PC-3 (cell line): ENCODE data around the gene RAB40AL. TPM values are rescaled to one million over a fixed set of nuclear protein-coding genes. Genes with fewer than 3 reads are reported as not detected.
A peak's percentile ranks its signal among the peaks of the same experiment; 100 is the strongest.

Experiments
- ATAC-seq: fragments of 200-7000 bp; cut with Tn5 transposase; 2 replicates; pipeline ENCODE4 v1.9.1; 2020; ENCODE audit warnings: mild to moderate bottlenecking, moderate library complexity
- BruUV-seq: library from RNA; stranded (reverse); fragments of 400-500 nt; replicated peaks from 2 replicates; lab custom pipeline; 2021; lab: Mats Ljungman, UMichigan
- CTCF ChIA-PET: fragments of 300-600 bp; sonication (Branson Sonifier 250); formaldehyde crosslinking; loops from one replicate; lab custom pipeline; 2022; ENCODE audit warnings: antibody characterized with exemption; lab: Charles Lee
- POLR2A ChIA-PET: fragments of 300-600 bp; sonication (Branson Sonifier 250); formaldehyde crosslinking; loops from one replicate; lab custom pipeline; 2022; ENCODE audit warnings: antibody characterized with exemption; ENCODE audit not compliant: unreplicated experiment; lab: Charles Lee
- DNase-seq: peaks from one replicate; pipeline ENCODE4 v3.0.0-alpha.2; 2015
- H2AFZ ChIP-seq: fragments of 300-600 bp; sonication (generic); 2 replicates; pipeline ENCODE4 v1.6.0; 2016; ENCODE audit warnings: antibody characterized with exemption, low read length
- H3F3A ChIP-seq: fragments of 300-600 bp; sonication (generic); one replicate; pipeline ENCODE4 v1.6.0; 2017; ENCODE audit warnings: antibody characterized with exemption, low read length, control low read depth, mild to moderate bottlenecking; ENCODE audit not compliant: unreplicated experiment
- H3K27ac ChIP-seq: fragments of 300-600 bp; sonication (generic); 2 replicates; pipeline ENCODE4 v1.5.1; 2016; ENCODE audit warnings: mild to moderate bottlenecking, low read length
- H3K27me3 ChIP-seq: fragments of 300-600 bp; sonication (generic); 2 replicates; pipeline ENCODE4 v1.6.1; 2016; ENCODE audit warnings: low read length, mixed read lengths
- H3K36me3 ChIP-seq: fragments of 300-600 bp; sonication (generic); 2 replicates; pipeline ENCODE4 v1.6.1; 2016; ENCODE audit warnings: low read depth, mixed run types, low read length, mixed read lengths
- H3K4me1 ChIP-seq: fragments of 300-600 bp; sonication (generic); 2 replicates; pipeline ENCODE4 v1.5.1; 2016; ENCODE audit warnings: low read length; ENCODE audit not compliant: insufficient read depth
- H3K4me2 ChIP-seq: fragments of 300-600 bp; sonication (generic); 2 replicates; pipeline ENCODE4 v1.6.0; 2016; ENCODE audit warnings: low read length
- H3K4me3 ChIP-seq: fragments of 300-600 bp; sonication (generic); 2 replicates; pipeline ENCODE4 v1.5.1; 2016; ENCODE audit warnings: mild to moderate bottlenecking, low read length, mixed read lengths
- H3K79me2 ChIP-seq: fragments of 300-600 bp; sonication (generic); 2 replicates; pipeline ENCODE4 v1.6.1; 2017; ENCODE audit warnings: low read length, mixed read lengths
- H3K9ac ChIP-seq: fragments of 300-600 bp; sonication (generic); 2 replicates; pipeline ENCODE4 v1.6.0; 2016; ENCODE audit warnings: mild to moderate bottlenecking, low read length
- H3K9me2 ChIP-seq: fragments of 300-600 bp; sonication (generic); replicated peaks from 2 replicates; pipeline ENCODE4 v1.6.1; 2016; ENCODE audit warnings: mixed run types, low read length, mixed read lengths
- H3K9me3 ChIP-seq: fragments of 300-600 bp; sonication (generic); 2 replicates; pipeline ENCODE4 v1.6.1; 2016; ENCODE audit warnings: low read length, mixed read lengths
- H4K20me1 ChIP-seq: fragments of 300-600 bp; sonication (generic); 2 replicates; pipeline ENCODE4 v1.6.1; 2016; ENCODE audit warnings: low read length, mixed read lengths
- CTCF ChIP-seq: fragments of 300-600 bp; sonication (generic); conservative IDR thresholded peaks from 2 replicates; pipeline ENCODE4 v1.5.1; 2017; ENCODE audit warnings: antibody characterized with exemption, low read depth, mild to moderate bottlenecking, low read length
- EZH2 ChIP-seq: fragments of 300-600 bp; sonication (generic); IDR thresholded peaks from one replicate; pipeline ENCODE4 v1.6.1; 2017; ENCODE audit warnings: antibody characterized with exemption, mild to moderate bottlenecking, low read length; ENCODE audit not compliant: unreplicated experiment
- EZH2phosphoT487 ChIP-seq: fragments of 300-600 bp; sonication (generic); IDR thresholded peaks from 2 replicates; pipeline ENCODE4 v1.6.1; 2018; ENCODE audit warnings: mild to moderate bottlenecking, antibody characterized with exemption, low read length, borderline replicate concordance
- intact Hi-C: fragments of 100-400 bp; cut with micrococcal nuclease; formaldehyde crosslinking; loops from 2 replicates; pipeline ENCODE4 v1.9.0; 2023
- total RNA-seq: library from RNA; depleted of rRNA; stranded (reverse); fragments of >200 nt; gene quantifications from 2 replicates; pipeline ENCODE4 v1.2.3, GENCODE V29; 2014

Gene RAB40AL
- total RNA-seq, 1 experiment from 2014 or later = 0.55 TPM

GRCh38 chrX:102979536-102979935 lies 42.5 kb downstream of the RAB40AL start:
- DNase-seq = peak; percentile 86
- POLR2A ChIA-PET = no interaction called here
- H3K4me2 ChIP-seq = no peak overlapping the region
- H3F3A ChIP-seq = peaks cover 4% of the 10 kb centered on the region
- H3K79me2 ChIP-seq = no peaks in the 10 kb centered on the region
- H2AFZ ChIP-seq = no peak overlapping the region
- CTCF ChIA-PET = interaction anchor here (0.6 kb wide), 1 partner anchor 8 kb away, joined by 3 read pairs; no protein-coding TSS in a partner anchor
- H3K9ac ChIP-seq = peak overlapping the region; percentile 55; the same call in 1 of the 2 replicates
- H3K9me3 ChIP-seq = no peaks in the 10 kb centered on the region
- H3K36me3 ChIP-seq = no peaks in the 10 kb centered on the region
- TF ChIP-seq EZH2phosphoT487 (no peak), EZH2 (no peak), CTCF (no peak)
- no peak for ATAC-seq
- BruUV-seq = no TSS peak
- peak overlapping the region; percentile 85 for H3K27ac ChIP-seq
- intact Hi-C loops = no loop called here
- H3K4me1 ChIP-seq = peaks cover 46% of the 10 kb centered on the region
- no peaks in the 10 kb centered on the region for H4K20me1 ChIP-seq
- H3K9me2 ChIP-seq = no peaks in the 10 kb centered on the region
- H3K4me3 ChIP-seq = no peak overlapping the region
- no peaks in the 10 kb centered on the region for H3K27me3 ChIP-seq

- Histone ChIP-seq H3K27ac (no peak overlapping the region), H2AFZ (no peak overlapping the region), H3K36me3 (no peaks in the 10 kb centered on the region), H3K9ac (no peak overlapping the region), H3K9me3 (no peaks in the 10 kb centered on the region), H3K4me1 (peaks cover 24% of the 10 kb centered on the region), H3K4me3 (no peak overlapping the region), H3K9me2 (no peaks in the 10 kb centered on the region), H3K4me2 (no peak overlapping the region), H3K27me3 (no peaks in the 10 kb centered on the region), H3K79me2 (no peaks in the 10 kb centered on the region), H3F3A (no peaks in the 10 kb centered on the region), H4K20me1 (no peaks in the 10 kb centered on the region)
- ATAC-seq (no peak), DNase-seq (no peak)
- CTCF ChIA-PET = no interaction called here
- POLR2A ChIA-PET = interaction anchor here (0.6 kb wide), 1 partner anchor 266 kb away, joined by 3 read pairs; no protein-coding TSS in a partner anchor
- no TSS peak for BruUV-seq
- intact Hi-C loops = no loop called here
- no peak for TF ChIP-seq EZH2
- no peak for TF ChIP-seq CTCF
- no peak for TF ChIP-seq EZH2phosphoT487
These were observed 46.1 kb downstream of the RAB40AL start for GRCh38 chrX:102983205-102983604.

GRCh38 chrX:102985192-102985591 lies 48.1 kb downstream of the RAB40AL start:
- peaks cover 14% of the 10 kb centered on the region for H3K4me1 ChIP-seq
- H3K4me3 ChIP-seq = no peak overlapping the region
- peak overlapping the region; percentile 9; the same call in 1 of the 2 replicates for H2AFZ ChIP-seq
- no peaks in the 10 kb centered on the region for H4K20me1 ChIP-seq
- no peaks in the 10 kb centered on the region for H3K9me3 ChIP-seq
- no peak for TF ChIP-seq EZH2
- TF ChIP-seq CTCF = no peak
- no peak for TF ChIP-seq EZH2phosphoT487
- DNase-seq (peak; percentile 61), ATAC-seq (peak; percentile 53)
- ChIA-PET POLR2A (no interaction called here), CTCF (no interaction called here)
- no peaks in the 10 kb centered on the region for H3F3A ChIP-seq
- no peaks in the 10 kb centered on the region for H3K36me3 ChIP-seq
- H3K9me2 ChIP-seq = no peaks in the 10 kb centered on the region
- H3K27me3 ChIP-seq = no peaks in the 10 kb centered on the region
- BruUV-seq = no TSS peak
- H3K27ac ChIP-seq = peak overlapping the region; percentile 52
- no peaks in the 10 kb centered on the region for H3K79me2 ChIP-seq
- intact Hi-C loops = no loop called here
- no peak overlapping the region for H3K9ac ChIP-seq
- peak overlapping the region; percentile 6; the same call in 1 of the 2 replicates for H3K4me2 ChIP-seq
